T-cell (primary cell): ENCODE data around the gene OLFML1. TPM values are rescaled to one million over a fixed set of nuclear protein-coding genes. Genes with fewer than 3 reads are reported as not detected.

Source experiments
- ATAC-seq, 4 experiments: fragments of 200-7000 bp in 3 of 4; fragments of 150-1000 bp in 1 of 4; cut with Tn5 transposase; replicated peaks in 1 of 4; 1 replicate in 3 of 4; 2 replicates in 1 of 4; pipeline ENCODE4 v1.10.0; 2021; ENCODE audit warnings: moderate library complexity in 3 of 4, mild to moderate bottlenecking in 2 of 4, moderate number of reproducible peaks in 1 of 4
- CTCF ChIA-PET, 2 donors: fragments of 300-600 bp; sonication (Branson Sonifier 250); formaldehyde crosslinking; loops; one replicate each; lab custom pipeline; 2022; ENCODE audit warnings: antibody characterized with exemption in 2 of 2; lab: Charles Lee
- POLR2A ChIA-PET, 2 donors: fragments of 300-600 bp; sonication (Branson Sonifier 250); formaldehyde crosslinking; loops; one replicate each; lab custom pipeline; 2022; ENCODE audit warnings: antibody characterized with exemption in 2 of 2; lab: Charles Lee
- DNase-seq, 35 experiments: peaks; one replicate each; pipeline versions ENCODE4 v3.0.0 to v3.0.0-alpha.2; 2013 to 2023
- H3K27ac ChIP-seq: one replicate; pipeline ENCODE4 v1.5.1; 2013; ENCODE audit warnings: low read length
- H3K27me3 ChIP-seq, 2 experiments: replicated peaks in 1 of 2; 1 replicate in 1 of 2; 2 replicates in 1 of 2; pipeline versions ENCODE4 v1.6.1 to v1.7.0; 2013; ENCODE audit warnings: low read length in 1 of 2, mixed read lengths in 1 of 2; ENCODE audit not compliant: control insufficient read depth in 2 of 2, insufficient read depth in 2 of 2; ENCODE audit errors: extremely low read depth in 1 of 2
- H3K36me3 ChIP-seq, 2 donors: 1 replicate in 1 of 2; 2 replicates in 1 of 2; pipeline versions ENCODE4 v1.6.1 to v1.7.0; 2013; ENCODE audit warnings: low read length in 1 of 2; ENCODE audit not compliant: control insufficient read depth in 2 of 2, insufficient read depth in 1 of 2; ENCODE audit errors: extremely low read depth in 1 of 2
- H3K4me1 ChIP-seq, 2 experiments: 1 replicate in 1 of 2; 2 replicates in 1 of 2; pipeline versions ENCODE4 v1.6.1 to v1.7.0; 2013; ENCODE audit warnings: low read length in 2 of 2, mixed read lengths in 1 of 2; ENCODE audit not compliant: insufficient read depth in 2 of 2, control insufficient read depth in 1 of 2; ENCODE audit errors: extremely low read depth in 1 of 2
- H3K4me3 ChIP-seq, 2 donors: 1 replicate in 1 of 2; 2 replicates in 1 of 2; pipeline versions ENCODE4 v1.5.1 to v1.7.0; 2013; ENCODE audit warnings: mild to moderate bottlenecking in 2 of 2, low read length in 1 of 2, moderate library complexity in 1 of 2; ENCODE audit not compliant: control insufficient read depth in 1 of 2; ENCODE audit errors: extremely low read depth in 1 of 2
- H3K9me3 ChIP-seq: 2 replicates; pipeline ENCODE4 v1.7.0; 2013
- H3K27ac Mint-ChIP-seq, 2 donors: one replicate each; pipeline ENCODE4 v1.8.0; 2020 to 2021; ENCODE audit warnings: mild to moderate bottlenecking in 2 of 2, mixed read lengths in 2 of 2
- H3K27me3 Mint-ChIP-seq, 2 donors: one replicate each; pipeline ENCODE4 v1.8.0; 2021 to 2022; ENCODE audit warnings: mixed read lengths in 2 of 2
- H3K36me3 Mint-ChIP-seq: one replicate; pipeline ENCODE4 v1.8.0; 2021; ENCODE audit warnings: mixed read lengths
- H3K4me1 Mint-ChIP-seq, 3 donors: one replicate each; pipeline ENCODE4 v1.8.0; 2020 to 2022; ENCODE audit warnings: mixed read lengths in 3 of 3, mild to moderate bottlenecking in 1 of 3
- H3K4me3 Mint-ChIP-seq, 3 donors: one replicate each; pipeline ENCODE4 v1.8.0; 2020 to 2022; ENCODE audit warnings: mild to moderate bottlenecking in 3 of 3, mixed read lengths in 3 of 3, moderate library complexity in 3 of 3
- H3K9me3 Mint-ChIP-seq, 3 donors: one replicate each; pipeline ENCODE4 v1.8.0; 2020 to 2022; ENCODE audit warnings: mixed read lengths in 3 of 3
- WGBS: methylation state at CpG from one replicate; pipeline ENCODE4 v1.1.5; 2013; ENCODE audit warnings: missing lambda C conversion rate; ENCODE audit not compliant: insufficient coverage; 5-methylcytosine and 5-hydroxymethylcytosine counted together
- total RNA-seq, 35 experiments: library from RNA in 6 of 35; stranded (reverse) in 6 of 35; fragments of 120-200 nt in 1 of 35; gene quantifications; one replicate each; pipeline versions ENCODE4 v1.2.1 to v1.2.4 and lab custom pipeline; 2013 to 2026

The OLFML1 gene
- total RNA-seq, 5 donors from 2014 or later (not counting 1 experiment from before 2014, with no cell fraction given), result 0.16 TPM; not detected in 4

DNA sequence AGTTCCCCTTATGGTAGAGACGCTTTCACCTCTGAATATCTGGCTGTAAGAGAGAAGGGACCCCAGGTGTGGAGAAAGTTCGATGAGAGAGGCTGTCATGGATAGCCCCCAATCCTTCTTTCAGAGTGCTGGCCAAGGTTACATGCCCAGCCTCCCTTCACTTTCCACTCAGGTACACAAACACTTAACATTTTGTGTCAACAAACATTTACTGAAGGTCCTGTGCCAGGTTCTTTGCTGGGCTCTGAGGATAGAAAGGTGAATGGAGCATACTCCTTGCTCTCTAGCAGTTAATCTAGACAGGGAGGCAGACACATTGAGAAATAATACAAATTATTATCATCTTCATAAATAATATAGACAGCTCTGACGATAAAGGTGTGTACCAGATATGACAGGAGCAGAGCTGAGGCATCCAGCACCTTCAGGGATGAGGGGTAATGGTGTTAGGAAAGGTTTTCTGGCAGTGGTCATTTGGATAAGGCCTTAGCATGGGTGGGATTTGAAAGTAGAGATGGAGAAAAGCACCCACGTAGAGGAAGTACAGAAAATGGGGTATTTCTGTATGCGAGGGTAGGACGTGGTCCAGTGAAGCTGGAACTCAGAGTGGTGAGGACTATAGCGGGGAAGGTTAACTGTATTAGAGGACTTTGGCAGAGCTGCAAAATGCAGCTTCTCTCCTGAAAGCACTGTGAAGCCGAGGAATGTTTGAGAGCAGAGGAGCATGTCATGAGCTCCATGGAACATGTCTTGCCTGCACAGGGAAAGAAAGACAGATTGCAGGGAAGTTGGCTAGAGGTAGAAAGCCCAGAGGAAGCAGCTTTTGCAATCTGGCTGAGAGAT is 48.1 kb downstream of the OLFML1 start:
- CTCF ChIA-PET, result interaction anchor here (1.3 to 1.5 kb wide), 2 partner anchors 8 to 12 kb away, joined by 3 to 5 read pairs; no protein-coding TSS in a partner anchor
- ATAC-seq (no peak), DNase-seq (no peak)
- H3K27me3 ChIP-seq, result peaks cover 0 to 17% of the 10 kb centered on the region in 2 experiments
- no peak overlapping the region for H3K4me3 ChIP-seq
- no peak overlapping the region for H3K27ac Mint-ChIP-seq
- no peak overlapping the region for H3K27ac ChIP-seq
- H3K9me3 Mint-ChIP-seq, result no peaks in the 10 kb centered on the region
- POLR2A ChIA-PET, result no interaction called here
- H3K4me3 Mint-ChIP-seq, result no peak overlapping the region
- H3K36me3 Mint-ChIP-seq, result peaks cover 3% of the 10 kb centered on the region
- 86% methylated on average over 5 of the region's 8 CpGs for WGBS
- no peaks in the 10 kb centered on the region for H3K27me3 Mint-ChIP-seq
- H3K4me1 Mint-ChIP-seq, result peaks cover 57 to 80% (median 76%) of the 10 kb centered on the region in 3 donors
- H3K36me3 ChIP-seq, result no peaks in the 10 kb centered on the region
- H3K9me3 ChIP-seq, result no peaks in the 10 kb centered on the region
- peaks cover 38 to 76% of the 10 kb centered on the region in 2 experiments for H3K4me1 ChIP-seq

DNA sequence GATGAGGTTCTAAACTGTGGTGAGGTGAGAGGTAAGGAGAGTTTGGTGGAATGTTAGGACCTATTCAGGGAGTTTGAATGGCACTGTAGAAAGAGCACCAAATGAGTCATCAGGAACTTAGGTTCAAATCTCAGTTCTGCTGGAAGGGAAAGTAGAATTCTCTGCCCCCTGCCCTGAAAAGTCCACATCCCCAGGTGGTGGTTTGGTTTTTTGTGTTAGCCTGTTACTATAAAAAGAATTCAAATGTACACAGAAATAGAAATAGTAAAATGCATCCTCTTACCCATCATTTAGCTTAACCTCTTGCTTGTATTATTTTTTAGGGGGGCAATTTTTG is 48.7 kb downstream of the OLFML1 start:
- Mint-ChIP-seq H3K36me3 (peaks cover 3% of the 10 kb centered on the region), H3K4me1 (peaks cover 54 to 80% (median 76%) of the 10 kb centered on the region in 3 donors), H3K27me3 (no peaks in the 10 kb centered on the region), H3K9me3 (no peaks in the 10 kb centered on the region), H3K4me3 (no peak overlapping the region), H3K27ac (no peak overlapping the region)
- peaks cover 35 to 76% of the 10 kb centered on the region in 2 experiments for H3K4me1 ChIP-seq
- CTCF ChIA-PET, result interaction anchor here (1.3 to 1.5 kb wide), 2 partner anchors 9 to 13 kb away, joined by 3 to 5 read pairs; no protein-coding TSS in a partner anchor
- POLR2A ChIA-PET, result no interaction called here
- H3K27me3 ChIP-seq, result peaks cover 0 to 17% of the 10 kb centered on the region in 2 experiments
- H3K9me3 ChIP-seq, result no peaks in the 10 kb centered on the region
- H3K36me3 ChIP-seq, result no peaks in the 10 kb centered on the region
- H3K27ac ChIP-seq, result no peak overlapping the region
- ATAC-seq (no peak), DNase-seq (no peak)
- no peak overlapping the region for H3K4me3 ChIP-seq

DNA sequence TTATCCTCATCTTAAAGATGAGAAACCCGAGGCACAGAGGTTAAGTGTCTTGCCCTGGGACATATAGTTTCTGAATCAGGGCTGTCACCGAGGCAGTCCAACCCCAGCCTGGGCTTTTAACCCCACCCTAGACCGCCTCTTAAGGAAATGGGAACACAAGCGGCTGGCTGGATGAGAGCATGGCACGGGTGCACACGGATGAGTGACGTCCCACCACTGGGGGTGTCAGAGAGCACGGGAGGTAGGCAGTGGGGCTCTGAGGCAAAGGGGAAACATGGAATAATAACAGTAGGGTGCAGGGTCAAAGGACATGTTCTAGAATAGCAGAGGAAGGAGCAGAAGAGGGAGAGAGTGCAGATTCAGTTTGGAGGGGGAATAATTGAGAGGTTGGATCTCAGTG is 50.8 kb downstream of the OLFML1 start:
- Mint-ChIP-seq H3K27ac (no peak overlapping the region), H3K36me3 (peaks cover 3% of the 10 kb centered on the region), H3K9me3 (no peaks in the 10 kb centered on the region), H3K4me1 (peaks cover 50 to 87% (median 64%) of the 10 kb centered on the region in 3 donors), H3K4me3 (peak overlapping the region in 1 of 3 donors; percentile 16), H3K27me3 (peaks cover 0 to 3% of the 10 kb centered on the region in 2 donors)
- H3K4me3 ChIP-seq, result no peak overlapping the region
- peak in 2 of 4 experiments; percentile 50 to 68 for ATAC-seq
- WGBS, result 30% methylated on average over 6 of the region's 8 CpGs
- peaks cover 0 to 12% of the 10 kb centered on the region in 2 experiments for H3K27me3 ChIP-seq
- peak in 1 of 35 experiments; percentile 29 for DNase-seq
- POLR2A ChIA-PET, result no interaction called here
- CTCF ChIA-PET, result interaction anchor here in 1 of 2 donors (0.5 kb wide), 1 partner anchor 897 kb away, joined by 4 read pairs; no protein-coding TSS in a partner anchor
- H3K9me3 ChIP-seq, result no peaks in the 10 kb centered on the region
- peaks cover 19 to 71% of the 10 kb centered on the region in 2 experiments for H3K4me1 ChIP-seq
- H3K36me3 ChIP-seq, result no peaks in the 10 kb centered on the region
- H3K27ac ChIP-seq, result no peak overlapping the region

DNA sequence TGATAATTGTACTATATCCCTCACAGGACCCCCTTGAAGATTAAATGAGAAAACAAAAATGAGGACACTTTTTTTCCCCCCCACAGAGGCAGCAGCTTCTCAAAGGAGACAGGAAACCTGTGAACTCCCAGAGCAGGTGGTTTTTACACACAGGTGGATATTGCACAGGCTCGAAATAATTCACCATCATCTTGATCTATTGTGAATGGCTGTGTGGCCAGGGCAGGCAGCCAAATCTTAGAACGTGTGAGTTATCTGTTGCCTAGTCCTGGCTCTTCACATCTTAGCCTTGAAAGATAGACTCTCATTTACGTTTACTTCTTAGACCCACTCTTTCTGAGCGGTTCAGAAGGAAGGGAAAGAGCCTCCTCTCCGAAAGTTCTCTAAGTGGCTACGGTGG is 52.0 kb downstream of the OLFML1 start:
- H3K27ac Mint-ChIP-seq, result no peak overlapping the region

DNA sequence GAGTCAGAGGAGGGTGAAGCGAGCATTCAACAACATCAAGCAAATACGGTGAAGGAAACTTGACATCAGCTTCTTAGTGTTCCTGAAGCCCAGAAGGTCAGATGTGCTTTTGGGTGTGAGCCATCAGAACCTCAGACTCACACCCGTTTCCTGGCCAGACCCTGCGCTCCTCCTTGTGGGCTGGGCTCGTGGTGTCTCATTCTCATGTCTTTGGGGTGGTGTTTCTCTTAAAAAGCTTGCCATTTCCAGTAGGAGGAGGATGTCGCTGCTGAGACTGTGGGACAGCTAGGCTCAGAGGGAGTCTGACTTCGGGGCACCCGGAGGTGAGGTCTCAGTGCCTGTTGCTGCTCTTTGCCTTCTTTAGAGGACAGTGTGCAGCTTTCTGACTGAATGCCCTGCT is 52.7 kb downstream of the OLFML1 start:
- Mint-ChIP-seq H3K36me3 (peaks cover 3% of the 10 kb centered on the region), H3K27me3 (peaks cover 0 to 3% of the 10 kb centered on the region in 2 donors), H3K4me1 (peaks cover 46 to 89% (median 66%) of the 10 kb centered on the region in 3 donors), H3K4me3 (peak overlapping the region in 1 of 3 donors; percentile 16), H3K27ac (peak overlapping the region in 1 of 2 donors; percentile 61), H3K9me3 (no peaks in the 10 kb centered on the region)
- ChIA-PET POLR2A (no interaction called here), CTCF (interaction anchor here in 1 of 2 donors (1.0 kb wide), 1 partner anchor 25 kb away, joined by 3 read pairs; no protein-coding TSS in a partner anchor)
- DNase-seq (peak in 1 of 35 experiments; percentile 43), ATAC-seq (peak; percentile 53 to 76 (median 64))
- Histone ChIP-seq H3K36me3 (no peaks in the 10 kb centered on the region), H3K27ac (no peak overlapping the region), H3K4me1 (peaks cover 19 to 61% of the 10 kb centered on the region in 2 experiments), H3K4me3 (no peak overlapping the region), H3K27me3 (peaks cover 0 to 12% of the 10 kb centered on the region in 2 experiments), H3K9me3 (no peaks in the 10 kb centered on the region)
- WGBS, result 55% methylated on average over 7 of the region's 8 CpGs

More for the DNA sequence above, 52.0 kb downstream of the OLFML1 start:
- DNase-seq (peak in 1 of 35 experiments; percentile 11), ATAC-seq (peak in 2 of 4 experiments; percentile 17 to 46)
- H3K4me3 ChIP-seq, result no peak overlapping the region
- Mint-ChIP-seq H3K27me3 (peaks cover 0 to 3% of the 10 kb centered on the region in 2 donors), H3K36me3 (peaks cover 3% of the 10 kb centered on the region), H3K9me3 (no peaks in the 10 kb centered on the region), H3K4me1 (peaks cover 46 to 82% (median 62%) of the 10 kb centered on the region in 3 donors), H3K4me3 (peak overlapping the region in 1 of 3 donors; percentile 16)
- ChIA-PET CTCF (interaction anchor here (0.8 to 0.9 kb wide), 2 partner anchors 11 to 24 kb away, joined by 3 read pairs; partner anchors contain the start of gene PPFIBP2 (in 1 of the 2)), POLR2A (no interaction called here)
- no peak overlapping the region for H3K27ac ChIP-seq
- no peaks in the 10 kb centered on the region for H3K36me3 ChIP-seq
- H3K9me3 ChIP-seq, result no peaks in the 10 kb centered on the region
- WGBS, result no CpG with 5 or more reads among the region's 6 CpGs
- peaks cover 0 to 12% of the 10 kb centered on the region in 2 experiments for H3K27me3 ChIP-seq
- peaks cover 19 to 63% of the 10 kb centered on the region in 2 experiments for H3K4me1 ChIP-seq
